ENCODE measurements around the gene CDPF1. TPM values are rescaled to one million over a fixed set of nuclear protein-coding genes. Genes with fewer than 3 reads are reported as not detected.

CDPF1 gene
- 11.1 and 11.7 TPM in 2 replicates for total RNA-seq
- long read RNA-seq, partial matches to known transcripts, result 0 of 7 reads
- long read RNA-seq, other reads (novel, unspliced or antisense), result 2 of 7 reads

- DNase-seq (ENCODE audit: low read depth, low spot score), result peak; percentile 82
- Mint-ChIP-seq H3K36me3 (ENCODE audit: low read depth) (peaks cover 5% of the 10 kb centered on the region), H3K27ac (ENCODE audit: unreplicated experiment) (no peak within 1 kb of the TSS), H3K27me3 (ENCODE audit: low read depth) (no peaks in the 10 kb centered on the region), H3K4me3 (peak within 1 kb of the TSS; percentile 78), H3K9me3 (no peaks in the 10 kb centered on the region), H3K4me1 (peaks cover 25% of the 10 kb centered on the region)
- no peak for TF ChIP-seq CTCF (conservative IDR thresholded peaks at IDR 0.05)
These were observed at the start of gene CDPF1 for GRCh38 chr22:46250035-46250782. TSS of gene CDPF1 (minus strand) at chr22:46250293. CDS start at chr22:46248284, 2,009 bp downstream.

GRCh38 chr22:46299101-46299500 lies 49.0 kb upstream of the CDPF1 start:
- Mint-ChIP-seq H3K36me3 (ENCODE audit: low read depth) (peaks cover 16% of the 10 kb centered on the region), H3K4me3 (peak overlapping the region; percentile 88), H3K9me3 (no peaks in the 10 kb centered on the region), H3K27me3 (ENCODE audit: low read depth) (no peaks in the 10 kb centered on the region), H3K4me1 (peaks cover 55% of the 10 kb centered on the region), H3K27ac (ENCODE audit: unreplicated experiment) (no peak overlapping the region)
- no peak for TF ChIP-seq CTCF (conservative IDR thresholded peaks at IDR 0.05)
- DNase-seq (ENCODE audit: low read depth, low spot score), result no peak

GRCh38 chr22:46297151-46297812 lies 47.2 kb upstream of the CDPF1 start:
- Mint-ChIP-seq H3K27ac (ENCODE audit: unreplicated experiment) (peak overlapping the region; percentile 63), H3K27me3 (ENCODE audit: low read depth) (no peaks in the 10 kb centered on the region), H3K9me3 (no peaks in the 10 kb centered on the region), H3K4me1 (peaks cover 47% of the 10 kb centered on the region), H3K4me3 (peak overlapping the region; percentile 88), H3K36me3 (ENCODE audit: low read depth) (peaks cover 13% of the 10 kb centered on the region)
- peak; percentile 29 for DNase-seq (ENCODE audit: low read depth, low spot score)
- no peak for TF ChIP-seq CTCF (conservative IDR thresholded peaks at IDR 0.05)

- Mint-ChIP-seq H3K4me3 (peak within 1 kb of the TSS; percentile 88), H3K36me3 (ENCODE audit: low read depth) (peaks cover 15% of the 10 kb centered on the region), H3K27ac (ENCODE audit: unreplicated experiment) (peak within 1 kb of the TSS; percentile 63), H3K4me1 (peaks cover 47% of the 10 kb centered on the region), H3K27me3 (ENCODE audit: low read depth) (no peaks in the 10 kb centered on the region), H3K9me3 (no peaks in the 10 kb centered on the region)
- peak; percentile 92 for DNase-seq (ENCODE audit: low read depth, low spot score)
- TF ChIP-seq CTCF (conservative IDR thresholded peaks at IDR 0.05), result no peak
These were observed 46.4 kb upstream of the CDPF1 start, which contains the start of gene GTSE1 for GRCh38 chr22:46296257-46297150. TSS of gene GTSE1 (plus strand) at chr22:46296870. CDS start at chr22:46297401, 531 bp downstream.
